AG20443 (cell line): ENCODE results near the gene STXBP5.
A peak's percentile ranks its signal among the peaks of the same experiment; 100 is the strongest.

Experiments used
- DNase-seq: peaks from one replicate; pipeline ENCODE4 v3.0.0; 2012; ENCODE audit warnings: low spot score, mixed read lengths

STXBP5 gene

DNA sequence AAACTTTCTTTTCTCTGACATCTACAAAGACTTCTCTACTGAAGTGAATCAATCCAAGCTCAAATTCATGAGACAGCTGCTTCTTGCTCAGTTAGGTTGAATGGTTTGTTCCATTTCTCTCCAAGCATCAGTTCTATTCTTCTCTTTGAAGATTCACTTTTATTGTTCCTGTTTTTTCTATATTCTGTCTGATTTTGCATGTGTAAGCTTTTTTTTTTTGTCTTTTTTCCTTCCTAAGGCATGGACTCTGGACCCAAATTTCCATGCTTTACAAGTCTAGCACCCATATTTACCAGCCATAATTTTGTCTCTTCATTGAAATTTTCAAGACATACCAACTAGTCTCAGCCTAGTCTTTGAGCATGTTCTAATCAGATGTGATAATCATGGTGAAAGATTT lies 25.9 kb upstream of the STXBP5 start:
- DNase-seq = no peak

DNA sequence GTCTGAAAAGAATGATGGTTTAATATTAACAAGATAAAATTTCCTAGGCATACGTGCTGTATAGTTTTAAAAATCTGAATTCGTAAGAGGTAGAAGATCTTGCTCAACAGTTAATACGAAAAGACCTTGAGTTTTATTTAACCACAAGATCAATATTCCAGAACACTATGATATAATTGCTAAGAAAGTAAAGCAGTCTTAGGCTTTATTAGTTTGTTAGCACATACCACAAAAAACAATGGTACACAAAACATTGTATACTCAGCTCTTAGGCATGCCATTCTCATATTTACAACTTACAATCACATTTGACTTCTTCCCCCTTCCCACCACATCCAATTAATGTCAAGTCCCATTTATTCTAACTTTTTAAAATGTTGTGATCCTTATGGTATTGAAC lies 24.4 kb upstream of the STXBP5 start:
- DNase-seq = no peak

DNA sequence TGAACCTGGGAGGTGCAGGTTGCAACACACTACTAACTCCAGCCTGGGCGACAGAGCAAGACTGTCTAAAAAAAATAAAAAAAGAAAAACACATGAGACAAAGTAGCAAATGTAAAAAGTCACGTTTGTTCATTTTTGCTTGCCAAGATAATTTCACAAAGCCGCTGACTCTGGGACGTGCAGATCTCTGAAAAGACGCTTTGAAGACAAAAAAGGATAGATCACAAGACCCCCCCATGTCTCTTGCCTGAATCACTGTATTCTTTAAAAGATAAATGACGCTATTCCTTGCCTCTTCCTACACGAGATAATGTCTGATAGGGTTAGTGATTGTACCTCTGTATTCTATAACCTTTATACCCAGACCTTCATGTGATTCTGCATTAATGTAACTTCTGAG lies 23.3 kb upstream of the STXBP5 start:
- DNase-seq = no peak

DNA sequence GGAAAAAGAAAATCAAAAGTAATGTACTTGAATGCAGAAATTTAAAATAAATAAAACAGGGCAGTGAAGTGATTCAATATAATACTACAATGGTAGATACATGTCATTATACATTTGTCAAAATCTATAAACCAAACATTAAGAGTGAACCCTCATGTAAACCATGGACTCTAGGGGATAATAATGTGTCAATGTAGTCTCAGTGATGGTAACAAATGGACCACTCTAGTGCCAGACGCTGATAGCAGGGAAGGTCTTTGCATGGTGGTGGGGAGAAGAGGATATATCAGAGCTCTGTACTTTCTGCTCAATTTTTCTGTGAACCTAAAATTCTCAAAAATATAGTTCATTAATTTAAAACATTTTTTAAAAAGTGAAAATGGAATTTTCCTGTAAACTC lies 19.8 kb upstream of the STXBP5 start:
- no peak for DNase-seq

DNA sequence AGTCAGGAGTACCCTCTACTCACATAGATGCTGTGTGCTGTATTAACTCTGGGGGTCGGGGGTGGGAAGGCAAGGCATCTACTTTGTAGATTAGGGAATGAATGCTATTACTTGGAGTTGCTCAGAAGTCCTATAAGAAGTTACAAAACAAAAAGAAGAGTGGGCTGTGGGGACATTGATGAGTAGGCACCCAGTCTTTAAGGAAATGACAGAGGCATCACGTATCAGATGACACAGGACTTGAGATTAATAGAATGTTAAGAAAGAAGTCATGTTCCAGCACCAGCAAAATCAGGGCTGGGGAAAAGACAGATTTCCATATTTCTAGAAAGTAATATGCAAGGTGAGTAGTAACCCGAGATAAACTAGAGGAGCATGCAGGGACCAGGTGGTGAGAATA lies 19.0 kb upstream of the STXBP5 start:
- DNase-seq = no peak

DNA sequence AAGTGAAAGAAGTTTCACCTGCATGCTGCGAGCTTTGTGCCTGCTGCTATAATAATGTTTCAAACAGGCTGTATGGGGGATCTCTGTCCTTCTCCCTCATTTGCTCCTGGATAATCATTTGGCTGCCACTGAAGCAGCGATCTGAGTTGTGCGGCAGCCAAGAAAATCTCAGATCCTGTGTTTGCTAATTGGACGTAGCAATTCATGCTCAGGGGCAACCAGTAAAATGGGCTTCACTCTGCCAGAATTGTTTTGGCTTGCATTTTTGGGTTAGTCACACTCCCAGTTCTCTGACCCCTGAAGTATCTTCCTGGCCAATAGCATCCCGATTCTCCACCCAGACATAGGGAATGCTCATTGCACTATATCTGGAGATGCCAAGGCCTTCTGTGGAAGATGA lies 13.7 kb upstream of the STXBP5 start:
- DNase-seq = no peak

DNA sequence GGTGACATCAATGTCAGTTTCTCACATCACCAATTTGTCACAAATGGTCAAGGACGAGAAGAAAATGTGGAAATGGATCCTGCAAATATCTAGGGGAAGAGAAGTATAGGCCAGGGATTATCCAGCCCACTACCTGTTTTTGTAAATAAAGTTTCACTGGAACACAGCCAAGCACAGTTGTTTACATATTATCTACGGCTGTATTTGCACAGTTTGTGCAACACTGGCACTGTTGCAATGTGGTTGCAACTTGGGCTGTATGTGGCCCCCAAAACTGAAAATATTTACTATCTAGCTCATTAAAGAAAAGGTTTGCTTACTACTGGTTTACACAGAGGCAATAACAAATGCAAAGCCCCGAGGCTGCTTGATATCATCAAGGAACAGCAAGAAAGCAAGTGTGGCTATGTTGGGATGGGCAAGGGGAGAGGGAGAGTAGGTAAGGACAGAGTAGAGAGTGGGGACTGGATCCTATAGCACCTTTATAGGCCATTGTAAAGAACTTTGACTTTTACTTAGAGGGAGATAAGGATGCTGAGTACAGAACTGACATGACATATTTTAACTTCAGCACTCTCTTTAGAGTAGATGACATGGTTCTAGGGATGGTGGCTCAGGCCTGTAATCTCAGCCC lies 11.8 kb upstream of the STXBP5 start:
- no peak for DNase-seq

DNA sequence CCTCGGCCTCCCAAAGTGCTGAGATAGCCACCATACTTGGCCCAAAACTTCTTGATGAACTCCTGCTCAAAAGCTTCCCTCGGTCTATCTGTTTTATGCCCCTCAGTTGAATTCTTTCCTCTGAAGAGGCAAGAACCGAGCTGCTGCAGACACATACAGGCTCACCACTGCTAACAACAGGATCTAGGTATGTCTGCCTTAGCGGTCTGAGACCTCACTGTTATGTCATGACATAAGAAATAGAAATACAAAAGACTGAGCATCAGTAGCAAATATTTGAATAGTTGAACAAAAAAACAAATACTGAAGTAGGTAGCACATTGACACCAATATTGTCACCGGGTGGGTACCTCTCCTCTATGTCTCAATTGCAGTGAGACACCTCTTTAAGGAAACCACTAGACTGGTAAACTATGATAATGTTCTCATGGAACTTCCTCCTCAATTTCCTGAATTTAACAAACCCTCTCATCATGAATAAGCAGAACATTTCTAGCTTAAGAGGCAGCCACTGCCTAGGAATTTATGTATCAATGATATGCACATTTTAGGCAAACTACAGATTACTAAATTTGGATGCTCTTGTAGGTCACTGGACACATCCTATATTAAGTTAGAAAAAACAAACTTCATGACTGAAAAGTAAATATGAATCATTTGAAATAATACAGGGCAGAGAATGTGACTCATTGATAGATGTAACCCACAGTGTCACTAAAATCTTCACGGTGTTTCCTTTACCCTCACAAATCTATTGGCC lies 9.4 kb upstream of the STXBP5 start:
- DNase-seq = peak; percentile 14

DNA sequence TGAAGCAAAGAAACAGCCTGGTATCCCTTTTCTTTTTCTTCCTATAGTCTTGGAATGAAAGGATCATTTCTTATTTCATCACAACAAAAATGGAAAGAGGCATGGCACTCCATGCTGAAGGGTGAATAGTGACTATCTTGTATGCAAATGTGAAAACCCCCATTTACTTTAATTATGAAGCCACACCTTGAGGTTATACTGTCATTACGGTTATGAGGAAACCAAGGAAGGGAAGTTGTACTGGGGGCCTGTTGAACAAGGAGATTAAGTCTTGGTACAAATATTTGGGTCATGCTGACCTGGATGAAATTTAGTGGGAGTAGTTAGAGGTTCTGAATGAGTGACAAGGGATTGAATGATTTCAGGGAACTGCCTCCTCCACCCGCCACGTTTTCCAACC lies 8.7 kb upstream of the STXBP5 start:
- DNase-seq = no peak

DNA sequence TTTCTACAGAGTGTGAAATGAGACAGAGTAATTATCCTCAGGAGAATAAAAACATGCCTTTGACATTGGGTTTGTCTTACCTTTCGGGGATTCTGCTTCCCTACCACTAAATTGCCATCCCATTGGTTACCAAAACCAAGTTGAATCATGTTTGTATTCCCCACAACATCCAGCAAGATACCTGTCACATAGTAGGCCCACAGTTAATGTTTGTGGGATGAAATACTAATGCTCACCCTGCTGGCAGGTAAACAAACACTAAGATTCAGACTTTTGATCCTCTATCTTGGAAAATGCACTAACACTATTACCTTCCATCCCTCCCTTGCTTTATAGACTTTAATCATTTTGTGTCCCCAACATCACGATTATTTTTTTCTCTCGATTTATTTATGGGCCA lies 8.2 kb upstream of the STXBP5 start:
- DNase-seq = no peak

DNA sequence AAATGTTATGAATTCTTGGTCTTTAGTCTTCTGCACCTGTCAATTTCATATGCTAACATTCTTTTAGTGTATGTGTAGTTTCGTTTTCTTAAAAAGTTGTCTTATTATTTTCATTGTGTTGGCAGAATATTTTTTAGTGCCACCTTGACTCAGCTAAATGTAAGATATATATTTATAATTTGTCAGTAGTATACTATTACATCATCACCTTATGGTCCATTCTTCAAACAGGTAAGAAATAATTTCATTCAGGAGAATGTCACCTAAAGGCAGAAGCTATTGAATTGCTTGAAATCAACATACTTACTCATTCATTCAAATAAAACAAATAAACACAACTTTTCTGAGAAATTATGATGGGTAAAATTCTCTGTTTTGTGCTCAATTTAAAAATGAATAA lies 3.5 kb upstream of the STXBP5 start:
- no peak for DNase-seq

DNA sequence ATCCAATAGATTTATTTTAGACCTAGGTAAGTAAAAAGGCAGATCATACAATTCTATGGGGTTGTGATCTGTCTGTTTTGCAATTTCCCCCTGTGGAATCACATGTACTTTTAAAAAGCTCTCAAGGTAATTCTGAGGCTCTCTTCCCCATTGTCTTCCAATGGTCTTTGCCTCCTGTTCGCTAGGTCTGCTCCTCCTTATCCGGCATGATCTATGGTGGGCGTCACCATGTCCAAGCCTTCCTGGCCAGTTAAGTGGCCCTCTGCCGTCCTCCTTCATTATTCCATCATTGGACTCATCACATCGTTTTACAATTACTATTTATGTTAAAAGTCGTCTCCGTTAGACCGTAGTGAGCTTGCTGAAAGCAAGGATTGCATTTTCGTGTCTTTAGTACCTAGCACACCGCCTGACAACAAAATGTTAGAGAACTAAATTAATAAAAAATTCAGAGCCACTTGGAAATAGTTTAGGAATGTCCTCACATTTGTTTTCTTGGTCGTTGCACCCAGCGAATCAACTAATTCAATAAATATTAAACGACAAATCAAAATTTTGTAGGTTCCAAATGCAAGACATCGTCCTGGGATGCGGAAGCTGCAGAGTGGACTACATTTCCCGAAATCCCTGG lies 2.2 kb upstream of the STXBP5 start:
- DNase-seq = no peak

DNA sequence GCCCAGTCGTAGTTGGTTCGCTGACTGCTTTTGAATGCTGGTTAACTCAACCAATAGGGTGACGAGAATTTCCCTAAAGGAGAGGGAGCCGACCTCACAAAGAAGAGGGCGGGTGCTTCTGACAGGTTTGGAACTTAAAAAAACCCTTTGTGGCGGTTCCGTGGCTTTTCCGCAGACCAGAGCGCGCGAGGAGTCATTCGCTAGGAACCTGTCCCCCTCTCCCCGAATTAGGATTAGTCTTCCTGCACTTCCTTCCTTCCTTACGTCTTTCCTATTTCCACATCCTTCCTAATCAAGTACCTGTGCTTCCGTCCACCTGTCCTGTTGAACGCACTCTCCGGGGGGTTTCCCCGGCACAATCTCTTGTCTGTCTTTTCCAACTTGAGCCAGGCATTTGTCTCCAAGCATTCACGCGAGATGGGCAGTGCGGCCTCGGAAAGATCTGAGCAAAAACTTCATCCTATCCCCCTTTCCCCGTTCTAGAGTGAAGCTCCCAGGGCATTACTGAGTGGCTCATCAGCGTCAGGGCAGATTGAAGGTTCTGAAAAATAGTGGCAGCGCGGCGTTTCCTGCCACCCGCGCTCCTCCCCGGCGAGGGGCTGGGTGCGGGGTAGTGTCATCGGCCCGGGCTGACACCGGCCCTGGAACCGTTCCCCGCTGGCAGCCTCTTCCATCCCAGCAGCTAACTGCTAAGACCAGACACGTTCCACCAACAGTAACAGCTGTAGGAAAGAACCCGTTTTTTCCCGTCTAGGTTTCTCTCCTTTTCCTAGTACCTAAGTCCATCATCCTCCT lies 1.5 kb upstream of the STXBP5 start:
- peak; percentile 93 for DNase-seq

DNA sequence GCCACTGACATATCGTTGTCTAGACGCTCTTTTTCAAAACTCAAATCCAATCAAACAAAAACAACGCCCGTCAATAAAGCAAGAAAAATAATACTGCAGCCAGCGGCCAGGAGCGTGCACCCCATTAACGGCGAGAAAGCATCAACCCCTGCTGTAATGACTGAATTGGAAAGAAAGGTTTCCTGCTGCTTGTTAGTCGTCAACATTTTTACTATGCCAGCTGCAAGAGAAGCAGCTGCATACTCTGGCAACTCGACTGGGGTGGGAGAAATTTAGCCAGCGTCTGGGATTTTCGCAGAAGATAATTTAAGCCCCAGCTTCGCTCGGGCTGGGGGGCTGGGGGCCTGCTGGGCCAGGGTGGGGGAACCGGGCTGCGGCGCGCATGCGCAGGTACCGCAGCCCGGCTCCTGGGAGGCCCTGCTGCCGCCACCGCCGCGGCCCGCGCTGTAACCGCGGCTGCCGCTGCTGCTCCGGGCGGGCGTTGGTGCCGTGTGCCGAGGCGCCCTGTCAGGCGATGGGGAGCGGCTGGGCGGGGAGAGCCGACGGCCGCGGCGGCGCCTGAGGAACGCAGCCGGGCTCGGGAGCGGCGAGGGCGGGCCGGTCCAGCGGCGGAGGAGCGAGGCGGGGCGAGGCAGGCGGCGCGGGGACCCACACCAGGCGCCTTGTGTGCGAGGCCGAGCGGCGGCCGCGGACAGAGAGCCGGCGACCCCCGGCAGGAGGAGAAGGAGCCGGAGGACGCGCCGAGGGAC lies 732 bp upstream of the STXBP5 start:
- DNase-seq = peak; percentile 97

DNA sequence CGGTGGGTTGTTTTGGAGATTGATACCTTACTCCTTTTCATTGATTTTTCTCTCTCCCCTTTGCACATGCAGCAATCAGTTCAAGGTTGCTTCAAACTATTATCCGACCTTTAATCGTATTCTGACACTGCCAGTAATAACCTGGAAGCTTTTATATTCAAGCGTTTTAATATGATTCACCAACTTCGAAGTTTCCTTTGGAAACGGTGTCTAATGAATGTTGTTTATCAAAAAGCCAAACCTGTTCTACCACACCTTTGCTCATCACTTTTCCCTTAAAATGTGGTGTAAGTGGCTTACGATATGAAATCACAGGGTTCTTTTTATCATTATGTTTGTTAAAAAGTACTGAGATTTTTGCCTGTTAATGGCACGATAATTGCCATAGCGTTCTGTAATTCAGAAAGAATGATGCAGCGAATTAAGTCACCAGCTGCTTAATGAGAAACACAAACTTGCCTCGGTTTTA lies 660 bp downstream of the STXBP5 start:
- no peak for DNase-seq

DNA sequence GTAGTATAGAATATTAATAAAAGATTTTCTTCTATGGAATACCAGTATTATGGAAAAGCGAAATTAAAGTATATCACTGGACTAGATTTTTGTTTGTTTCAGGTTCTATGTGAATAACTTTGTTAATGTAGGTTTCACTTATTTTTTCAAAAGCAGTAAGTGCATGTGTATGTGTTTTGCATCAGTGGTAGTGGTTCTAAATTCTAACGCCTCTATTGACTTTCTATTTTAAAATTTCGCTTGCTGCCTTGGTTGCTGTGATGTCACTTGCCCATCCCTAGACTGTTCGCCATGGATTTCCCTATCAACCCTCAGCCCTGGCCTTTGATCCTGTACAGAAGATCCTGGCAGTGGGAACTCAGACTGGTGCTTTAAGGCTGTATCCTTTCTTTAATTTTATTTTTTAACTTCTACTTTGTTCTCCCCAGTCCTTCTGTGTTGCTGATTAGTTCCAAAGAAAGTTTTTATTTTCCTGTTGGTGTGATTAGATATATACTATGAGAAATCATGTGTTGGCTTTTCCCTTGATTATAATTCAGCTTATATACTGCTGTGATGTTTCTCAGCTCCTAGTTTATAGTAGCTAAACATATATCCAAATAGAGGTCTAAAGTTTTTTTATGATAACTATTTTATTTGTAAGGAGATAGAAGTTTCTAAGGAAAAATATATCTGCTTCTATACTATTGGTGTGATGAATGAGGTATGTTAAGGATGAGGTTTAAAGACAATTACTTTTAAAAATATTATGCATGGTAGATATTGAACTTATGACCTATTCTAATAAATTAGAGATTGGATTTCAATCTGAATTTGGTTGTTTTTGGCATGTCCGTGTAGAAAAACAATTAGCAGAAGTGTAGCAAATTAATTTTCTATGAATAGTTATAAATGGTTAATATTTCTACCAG lies 1.7 kb downstream of the STXBP5 start:
- no peak for DNase-seq

DNA sequence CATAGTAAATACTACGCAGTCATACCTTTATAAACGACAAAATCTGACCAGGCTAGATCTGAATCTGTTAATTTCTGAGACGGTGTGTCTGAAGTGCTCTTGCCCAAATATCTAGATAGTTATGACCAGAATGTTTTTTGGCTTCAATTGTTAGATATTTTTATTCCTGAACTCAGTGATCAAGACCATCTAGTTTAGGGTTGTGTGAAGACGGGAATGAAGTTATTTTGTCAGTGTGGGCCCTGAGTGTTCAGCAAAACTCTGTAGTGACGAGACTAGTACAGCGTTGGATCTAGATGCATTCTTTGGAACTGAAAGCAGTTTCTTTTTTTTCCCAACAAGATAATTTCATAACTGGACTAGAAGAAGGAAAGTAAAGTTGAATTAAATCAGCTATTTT lies 3.1 kb downstream of the STXBP5 start:
- DNase-seq = no peak

DNA sequence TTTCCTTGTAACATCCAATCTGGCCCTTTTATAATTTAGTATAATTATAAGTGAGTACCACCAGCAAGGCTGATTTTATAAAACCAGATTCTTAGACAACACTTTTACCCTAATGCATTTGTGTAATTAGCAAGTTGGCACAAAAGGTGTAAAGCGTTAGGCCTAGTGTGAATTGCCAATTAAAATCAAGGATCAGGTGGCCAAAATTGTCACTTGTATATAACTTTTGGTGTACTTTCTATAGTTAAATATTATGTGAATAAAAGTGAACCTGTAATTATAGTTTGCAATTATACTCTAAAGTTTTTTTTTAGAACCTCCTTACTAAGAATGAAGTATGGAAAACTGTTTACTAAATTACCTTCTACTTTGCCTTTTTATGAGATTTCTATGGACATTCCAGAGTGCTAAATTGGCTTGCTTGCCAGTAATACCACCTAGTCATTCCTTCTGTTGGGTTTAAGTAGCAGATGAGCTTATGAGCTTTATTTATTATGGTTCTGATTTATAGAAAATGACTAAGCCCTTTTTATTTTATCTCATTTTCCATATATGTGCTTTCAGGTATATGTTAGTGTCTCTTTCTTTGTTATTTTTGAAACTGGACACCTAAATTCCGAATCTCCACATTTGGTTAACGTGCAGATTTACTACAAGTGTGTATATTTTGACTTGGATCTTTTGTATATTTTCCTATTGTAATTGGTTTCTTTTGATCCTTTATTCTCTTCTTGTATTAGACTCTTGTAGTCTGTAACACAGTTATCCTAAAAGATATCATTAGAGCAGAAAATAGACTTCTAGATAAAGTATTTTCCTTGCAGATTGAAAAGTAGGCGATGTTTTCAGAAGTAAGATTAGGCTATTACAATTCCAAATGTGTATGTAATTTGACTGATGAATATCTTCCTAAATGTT lies 3.9 kb downstream of the STXBP5 start:
- no peak for DNase-seq

DNA sequence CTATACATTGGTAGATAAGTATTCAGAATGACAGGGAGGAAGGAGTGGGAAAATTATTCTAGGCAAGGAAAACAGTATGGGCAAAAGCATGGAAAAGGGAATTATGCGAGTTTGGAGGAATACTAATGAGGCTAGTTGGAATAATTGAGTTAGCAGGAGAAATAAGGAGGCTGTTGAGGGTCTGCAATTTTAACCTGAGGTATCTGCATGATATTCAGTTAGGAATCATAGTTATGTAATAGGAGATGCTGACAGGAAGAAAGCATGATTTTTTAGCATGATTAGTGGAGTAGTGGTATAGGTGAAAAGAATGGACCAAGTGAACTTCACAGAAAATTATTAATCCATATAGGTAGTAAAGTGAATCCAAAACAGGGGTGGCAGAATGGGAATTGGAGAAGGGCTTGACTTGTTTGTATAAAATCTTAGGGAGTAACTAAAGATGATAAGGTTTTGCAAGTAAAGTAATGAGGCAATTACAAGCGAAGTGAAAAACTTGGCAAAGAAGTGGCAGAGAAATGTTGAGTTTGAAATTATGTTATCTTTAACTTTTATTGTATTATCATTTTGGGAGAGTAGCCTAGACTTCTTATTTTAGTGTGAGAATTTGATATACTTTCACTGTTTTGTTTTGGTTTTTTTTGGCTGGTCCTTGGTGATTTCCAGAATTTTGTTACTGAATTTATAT lies 5.7 kb downstream of the STXBP5 start:
- DNase-seq = no peak
